Memory B cell (primary cell): ENCODE measurements around the gene WDR7.

Experiments
- ATAC-seq: fragments of 150-1000 bp; cut with Tn5 transposase; 2 replicates; pipeline ENCODE4 v1.10.0; 2021; ENCODE audit warnings: low read depth, mild to moderate bottlenecking, moderate library complexity
- DNase-seq, 2 donors: peaks; one replicate each; pipeline ENCODE4 v3.0.0; 2022; ENCODE audit warnings: low spot score in 2 of 2
- H3K27ac Mint-ChIP-seq: one replicate; pipeline ENCODE4 v1.8.0; 2022; ENCODE audit warnings: mild to moderate bottlenecking, moderate library complexity, mixed read lengths
- H3K27me3 Mint-ChIP-seq: one replicate; pipeline ENCODE4 v1.8.0; 2022; ENCODE audit warnings: mixed read lengths
- H3K36me3 Mint-ChIP-seq: one replicate; pipeline ENCODE4 v1.8.0; 2022; ENCODE audit warnings: mild to moderate bottlenecking, mixed read lengths
- H3K4me1 Mint-ChIP-seq: one replicate; pipeline ENCODE4 v1.8.0; 2022; ENCODE audit warnings: mixed read lengths
- H3K4me3 Mint-ChIP-seq: one replicate; pipeline ENCODE4 v1.8.0; 2022; ENCODE audit warnings: mild to moderate bottlenecking, moderate library complexity, mixed read lengths
- H3K9me3 Mint-ChIP-seq: one replicate; pipeline ENCODE4 v1.8.0; 2022; ENCODE audit warnings: mixed read lengths

Gene WDR7

GRCh38 chr18:56721491-56721890 lies 70.3 kb downstream of the WDR7 start:
- DNase-seq (no peak), ATAC-seq (no peak)
- Mint-ChIP-seq H3K9me3 (no peaks in the 10 kb centered on the region), H3K4me3 (no peak overlapping the region), H3K27ac (no peak overlapping the region), H3K4me1 (no peaks in the 10 kb centered on the region), H3K27me3 (no peaks in the 10 kb centered on the region), H3K36me3 (peaks cover 19% of the 10 kb centered on the region)

- Mint-ChIP-seq H3K27ac (no peak overlapping the region), H3K27me3 (no peaks in the 10 kb centered on the region), H3K4me1 (no peaks in the 10 kb centered on the region), H3K36me3 (peaks cover 19% of the 10 kb centered on the region), H3K9me3 (no peaks in the 10 kb centered on the region), H3K4me3 (no peak overlapping the region)
- DNase-seq (no peak), ATAC-seq (no peak)
These were observed 71.4 kb downstream of the WDR7 start for GRCh38 chr18:56722518-56722917.

- Mint-ChIP-seq H3K9me3 (no peaks in the 10 kb centered on the region), H3K36me3 (peaks cover 22% of the 10 kb centered on the region), H3K4me3 (no peak overlapping the region), H3K27me3 (no peaks in the 10 kb centered on the region), H3K27ac (no peak overlapping the region), H3K4me1 (no peaks in the 10 kb centered on the region)
- no peak for ATAC-seq
- no peak for DNase-seq
These were observed 71.9 kb downstream of the WDR7 start for GRCh38 chr18:56723068-56723467.

- H3K4me1 Mint-ChIP-seq: no peaks in the 10 kb centered on the region
- H3K9me3 Mint-ChIP-seq: no peaks in the 10 kb centered on the region
- no peak overlapping the region for H3K27ac Mint-ChIP-seq
- H3K27me3 Mint-ChIP-seq: no peaks in the 10 kb centered on the region
- DNase-seq: no peak
- H3K4me3 Mint-ChIP-seq: no peak overlapping the region
- H3K36me3 Mint-ChIP-seq: peaks cover 27% of the 10 kb centered on the region
- no peak for ATAC-seq
These were observed 72.5 kb downstream of the WDR7 start for GRCh38 chr18:56723706-56724105.

GRCh38 chr18:56726906-56727305 lies 75.7 kb downstream of the WDR7 start:
- peaks cover 33% of the 10 kb centered on the region for H3K36me3 Mint-ChIP-seq
- H3K4me3 Mint-ChIP-seq: no peak overlapping the region
- H3K27me3 Mint-ChIP-seq: no peaks in the 10 kb centered on the region
- ATAC-seq: no peak
- no peak for DNase-seq
- no peaks in the 10 kb centered on the region for H3K4me1 Mint-ChIP-seq
- no peak overlapping the region for H3K27ac Mint-ChIP-seq
- H3K9me3 Mint-ChIP-seq: no peaks in the 10 kb centered on the region

- no peak overlapping the region for H3K27ac Mint-ChIP-seq
- no peaks in the 10 kb centered on the region for H3K27me3 Mint-ChIP-seq
- H3K9me3 Mint-ChIP-seq: no peaks in the 10 kb centered on the region
- ATAC-seq (no peak), DNase-seq (no peak)
- no peaks in the 10 kb centered on the region for H3K4me1 Mint-ChIP-seq
- peaks cover 35% of the 10 kb centered on the region for H3K36me3 Mint-ChIP-seq
- no peak overlapping the region for H3K4me3 Mint-ChIP-seq
These were observed 76.2 kb downstream of the WDR7 start for GRCh38 chr18:56727399-56727798.

- H3K4me1 Mint-ChIP-seq: no peaks in the 10 kb centered on the region
- no peaks in the 10 kb centered on the region for H3K27me3 Mint-ChIP-seq
- DNase-seq (no peak), ATAC-seq (no peak)
- no peak overlapping the region for H3K27ac Mint-ChIP-seq
- H3K4me3 Mint-ChIP-seq: no peak overlapping the region
- peaks cover 30% of the 10 kb centered on the region for H3K36me3 Mint-ChIP-seq
- no peaks in the 10 kb centered on the region for H3K9me3 Mint-ChIP-seq
These were observed 77.6 kb downstream of the WDR7 start for GRCh38 chr18:56728741-56729140.

- H3K4me1 Mint-ChIP-seq: peaks cover 3% of the 10 kb centered on the region
- H3K4me3 Mint-ChIP-seq: no peak overlapping the region
- H3K27ac Mint-ChIP-seq: no peak overlapping the region
- peaks cover 28% of the 10 kb centered on the region for H3K36me3 Mint-ChIP-seq
- ATAC-seq: no peak
- no peaks in the 10 kb centered on the region for H3K9me3 Mint-ChIP-seq
- no peak for DNase-seq
- H3K27me3 Mint-ChIP-seq: no peaks in the 10 kb centered on the region
These were observed 87.0 kb downstream of the WDR7 start for GRCh38 chr18:56738184-56738583.

GRCh38 chr18:56739731-56740130 lies 88.6 kb downstream of the WDR7 start:
- Mint-ChIP-seq H3K4me1 (no peaks in the 10 kb centered on the region), H3K4me3 (no peak overlapping the region), H3K27ac (no peak overlapping the region), H3K9me3 (no peaks in the 10 kb centered on the region), H3K27me3 (no peaks in the 10 kb centered on the region), H3K36me3 (peaks cover 20% of the 10 kb centered on the region)
- no peak for ATAC-seq
- no peak for DNase-seq

- no peaks in the 10 kb centered on the region for H3K9me3 Mint-ChIP-seq
- no peak overlapping the region for H3K27ac Mint-ChIP-seq
- no peak overlapping the region for H3K4me3 Mint-ChIP-seq
- no peak for DNase-seq
- H3K27me3 Mint-ChIP-seq: no peaks in the 10 kb centered on the region
- no peak for ATAC-seq
- H3K36me3 Mint-ChIP-seq: peaks cover 15% of the 10 kb centered on the region
- no peaks in the 10 kb centered on the region for H3K4me1 Mint-ChIP-seq
These were observed 89.5 kb downstream of the WDR7 start for GRCh38 chr18:56740645-56741044.

GRCh38 chr18:56741685-56742084 lies 90.5 kb downstream of the WDR7 start:
- H3K4me3 Mint-ChIP-seq: no peak overlapping the region
- DNase-seq (no peak), ATAC-seq (no peak)
- H3K27me3 Mint-ChIP-seq: no peaks in the 10 kb centered on the region
- peaks cover 5% of the 10 kb centered on the region for H3K4me1 Mint-ChIP-seq
- H3K36me3 Mint-ChIP-seq: peaks cover 10% of the 10 kb centered on the region
- H3K9me3 Mint-ChIP-seq: no peaks in the 10 kb centered on the region
- H3K27ac Mint-ChIP-seq: no peak overlapping the region

GRCh38 chr18:56743115-56743514 lies 92.0 kb downstream of the WDR7 start:
- H3K27ac Mint-ChIP-seq: no peak overlapping the region
- peaks cover 18% of the 10 kb centered on the region for H3K4me1 Mint-ChIP-seq
- no peak for DNase-seq
- H3K9me3 Mint-ChIP-seq: no peaks in the 10 kb centered on the region
- no peak overlapping the region for H3K4me3 Mint-ChIP-seq
- no peaks in the 10 kb centered on the region for H3K27me3 Mint-ChIP-seq
- H3K36me3 Mint-ChIP-seq: peaks cover 8% of the 10 kb centered on the region
- ATAC-seq: no peak

GRCh38 chr18:56747032-56747658 lies 96.0 kb downstream of the WDR7 start:
- peaks cover 2% of the 10 kb centered on the region for H3K36me3 Mint-ChIP-seq
- no peak for DNase-seq
- H3K4me1 Mint-ChIP-seq: peaks cover 18% of the 10 kb centered on the region
- H3K27me3 Mint-ChIP-seq: no peaks in the 10 kb centered on the region
- no peaks in the 10 kb centered on the region for H3K9me3 Mint-ChIP-seq
- ATAC-seq: peak; percentile 92
- H3K27ac Mint-ChIP-seq: no peak overlapping the region
- H3K4me3 Mint-ChIP-seq: no peak overlapping the region

- peaks cover 18% of the 10 kb centered on the region for H3K4me1 Mint-ChIP-seq
- DNase-seq (no peak), ATAC-seq (no peak)
- no peaks in the 10 kb centered on the region for H3K27me3 Mint-ChIP-seq
- peaks cover 2% of the 10 kb centered on the region for H3K36me3 Mint-ChIP-seq
- H3K4me3 Mint-ChIP-seq: no peak overlapping the region
- no peak overlapping the region for H3K27ac Mint-ChIP-seq
- no peaks in the 10 kb centered on the region for H3K9me3 Mint-ChIP-seq
These were observed 96.7 kb downstream of the WDR7 start for GRCh38 chr18:56747857-56748256.

- H3K4me1 Mint-ChIP-seq: peaks cover 18% of the 10 kb centered on the region
- H3K27ac Mint-ChIP-seq: no peak overlapping the region
- no peaks in the 10 kb centered on the region for H3K27me3 Mint-ChIP-seq
- H3K36me3 Mint-ChIP-seq: peaks cover 2% of the 10 kb centered on the region
- no peaks in the 10 kb centered on the region for H3K9me3 Mint-ChIP-seq
- DNase-seq: no peak
- ATAC-seq: no peak
- no peak overlapping the region for H3K4me3 Mint-ChIP-seq
These were observed 97.6 kb downstream of the WDR7 start for GRCh38 chr18:56748698-56749268.
